Activated CD4-positive, alpha-beta memory T cell treated with anti-CD3 and anti-CD28 coated beads, Interleukin-2, amount 10 ng/mL, durations not matched to agents 7 days and 5 days (primary cell): ENCODE measurements around the gene PLIN4. TPM values are rescaled to one million over a fixed set of nuclear protein-coding genes. Genes with fewer than 3 reads are reported as not detected.

Experiments used
- CTCF ChIA-PET: fragments of 350-600 bp; sonication (Branson Sonifier 250); formaldehyde crosslinking; loops from one replicate; lab custom pipeline; 2021; ENCODE audit warnings: antibody characterized with exemption, inconsistent platforms; lab: Charles Lee
- POLR2A ChIA-PET: fragments of 350-600 bp; sonication (Branson Sonifier 250); formaldehyde crosslinking; loops from one replicate; lab custom pipeline; 2021; ENCODE audit warnings: antibody characterized with exemption; lab: Charles Lee
- DNase-seq: peaks from one replicate; pipeline ENCODE4 v3.0.0-alpha.2; 2020
- H3K27ac Mint-ChIP-seq: one replicate; pipeline ENCODE4 v1.8.0; 2021; ENCODE audit warnings: mild to moderate bottlenecking, mixed read lengths
- H3K27me3 Mint-ChIP-seq: one replicate; pipeline ENCODE4 v1.8.0; 2021; ENCODE audit warnings: mixed read lengths
- H3K36me3 Mint-ChIP-seq: one replicate; pipeline ENCODE4 v1.8.0; 2021; ENCODE audit warnings: low read depth, mixed read lengths
- H3K4me1 Mint-ChIP-seq: one replicate; pipeline ENCODE4 v1.8.0; 2021; ENCODE audit warnings: mixed read lengths
- H3K4me3 Mint-ChIP-seq: one replicate; pipeline ENCODE4 v1.8.0; 2021; ENCODE audit warnings: mild to moderate bottlenecking, mixed read lengths
- H3K9me3 Mint-ChIP-seq: one replicate; pipeline ENCODE4 v1.8.0; 2021; ENCODE audit warnings: mixed read lengths
- total RNA-seq, 2 experiments: library from RNA; stranded (reverse); gene quantifications; one replicate each; pipeline ENCODE4 v1.2.3, GENCODE V29; 2021

Gene PLIN4
- total RNA-seq, 2 experiments from 2014 or later = not detected

DNA sequence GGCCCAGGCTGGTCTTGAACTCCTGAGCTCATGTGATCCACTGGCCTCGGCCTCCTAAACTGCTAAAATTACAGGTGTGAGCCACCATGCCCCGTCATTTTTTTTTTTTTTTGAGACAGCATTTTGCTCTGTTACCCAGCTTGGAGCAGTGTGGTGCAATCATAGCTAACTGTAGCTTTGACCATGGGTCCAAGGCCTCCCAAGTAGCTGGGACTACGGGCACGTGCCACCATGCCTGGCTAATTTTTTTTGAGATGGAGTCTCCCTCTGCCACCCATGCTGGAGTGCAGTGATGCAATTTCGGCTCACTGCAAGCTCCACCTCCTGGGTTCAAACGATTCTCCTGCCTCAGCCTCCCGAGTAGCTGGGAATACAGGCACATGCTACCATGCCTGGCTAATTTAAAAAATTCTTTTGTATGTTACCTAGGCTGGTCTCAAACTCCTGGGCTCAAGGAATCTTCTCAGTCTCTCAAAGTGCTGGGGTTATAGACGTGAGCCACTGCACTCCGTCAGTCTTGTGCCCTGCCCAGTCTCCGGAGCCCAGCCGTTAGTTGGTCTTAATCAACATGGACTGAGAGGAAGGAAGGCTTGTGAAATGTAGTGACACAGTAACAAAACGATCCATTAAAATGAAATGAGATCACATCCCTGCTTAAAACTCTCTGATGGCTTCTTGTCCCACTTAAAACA is 23.0 kb upstream of the PLIN4 start:
- Mint-ChIP-seq H3K27ac (no peak overlapping the region), H3K27me3 (no peaks in the 10 kb centered on the region), H3K9me3 (peaks cover 3% of the 10 kb centered on the region), H3K36me3 (no peaks in the 10 kb centered on the region), H3K4me3 (no peak overlapping the region), H3K4me1 (peaks cover 7% of the 10 kb centered on the region)
- no peak for DNase-seq
- ChIA-PET CTCF (interaction anchor here (0.7 to 1.8 kb wide), 2 partner anchors 16 to 1869 kb away, joined by 3 to 6 read pairs; no protein-coding TSS in a partner anchor), POLR2A (interaction anchor here (1.1 kb wide), 1 partner anchor 20 kb away, joined by 3 read pairs; no protein-coding TSS in a partner anchor)

DNA sequence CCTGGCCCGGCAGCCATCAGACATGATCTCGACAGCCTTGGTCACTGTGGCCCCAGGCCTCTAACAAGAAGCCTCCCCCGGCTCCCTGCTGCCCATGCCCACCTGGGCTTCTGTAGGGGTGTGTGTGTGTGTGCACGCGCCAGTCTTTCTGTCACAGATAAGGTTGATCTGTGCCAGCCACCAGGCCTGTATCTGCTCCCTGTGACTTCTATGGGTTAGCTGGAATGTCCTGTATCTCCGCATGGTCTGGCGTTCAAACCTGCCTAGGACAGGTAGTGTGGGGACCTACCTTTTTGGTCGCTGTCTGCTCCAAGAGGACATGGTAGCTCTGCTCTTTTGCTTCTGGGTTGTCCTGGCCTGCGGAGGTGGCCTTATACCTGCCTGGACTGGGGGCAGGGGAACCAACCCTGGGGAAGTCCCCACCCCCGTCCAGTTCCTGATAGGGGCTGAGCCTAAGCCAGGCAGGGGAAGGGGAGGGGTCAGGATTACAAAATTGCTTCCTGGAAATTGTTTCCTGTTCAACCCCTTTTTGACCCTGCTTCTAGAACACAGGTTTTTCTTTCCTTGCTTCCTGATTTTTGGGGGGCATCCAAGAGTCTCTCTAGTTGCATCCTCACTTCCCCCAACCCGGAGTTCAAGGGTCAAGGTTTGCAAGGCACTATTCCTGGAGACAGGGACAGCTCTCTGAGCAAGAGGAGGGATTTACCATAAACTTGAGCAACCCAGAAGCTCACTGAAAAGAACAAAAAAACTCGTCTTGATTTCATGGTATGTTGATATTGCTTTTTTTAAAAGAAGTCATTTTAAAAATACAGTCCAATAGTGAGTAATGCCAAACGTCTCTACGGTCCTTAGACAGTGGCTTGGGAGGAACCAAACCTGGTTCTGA is 21.7 kb upstream of the PLIN4 start, which contains the start of gene LRG1:
LRG1 (minus strand) TSS at position 344 of the 889 bp plus-strand sequence; CDS start at position 321, 23 bp downstream.
- no peaks in the 10 kb centered on the region for H3K36me3 Mint-ChIP-seq
- H3K4me3 Mint-ChIP-seq = no peak within 1 kb of the TSS
- H3K27me3 Mint-ChIP-seq = peaks cover 2% of the 10 kb centered on the region
- ChIA-PET POLR2A (interaction anchor here (1.1 kb wide), 1 partner anchor 18 kb away, joined by 3 read pairs; no protein-coding TSS in a partner anchor), CTCF (interaction anchor here (1.8 kb wide), 1 partner anchor 15 kb away, joined by 6 read pairs; no protein-coding TSS in a partner anchor)
- no peak within 1 kb of the TSS for H3K27ac Mint-ChIP-seq
- peaks cover 3% of the 10 kb centered on the region for H3K9me3 Mint-ChIP-seq
- DNase-seq = no peak
- H3K4me1 Mint-ChIP-seq = peaks cover 7% of the 10 kb centered on the region

DNA sequence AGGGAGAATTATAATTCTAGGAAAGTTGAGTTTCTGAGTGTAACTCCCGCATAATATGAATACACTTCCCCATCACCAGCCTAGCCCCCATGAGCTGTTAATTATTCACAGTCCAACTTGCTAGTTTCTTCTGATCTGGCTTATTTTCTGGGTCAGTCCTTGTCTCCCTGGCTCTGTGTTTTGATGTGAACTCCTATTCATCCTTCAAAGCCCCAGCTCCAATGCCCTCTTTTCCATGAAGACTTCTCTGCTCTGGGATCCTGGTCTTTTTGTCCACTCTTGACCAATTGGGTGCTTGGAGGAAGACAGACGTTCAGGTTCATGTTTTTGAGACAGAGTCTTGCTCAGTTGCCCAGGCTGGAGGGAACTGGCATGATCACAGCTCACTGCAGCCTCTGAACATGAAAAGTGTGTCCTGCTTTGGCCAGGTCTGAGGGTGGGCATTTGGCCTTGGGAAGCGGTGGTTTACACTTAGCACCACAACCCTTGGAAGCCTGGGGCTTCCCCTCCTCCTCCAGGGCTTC is 20.9 kb upstream of the PLIN4 start:
- Mint-ChIP-seq H3K27ac (no peak overlapping the region), H3K4me3 (no peak overlapping the region), H3K27me3 (peaks cover 5% of the 10 kb centered on the region), H3K9me3 (peaks cover 3% of the 10 kb centered on the region), H3K4me1 (peaks cover 7% of the 10 kb centered on the region), H3K36me3 (no peaks in the 10 kb centered on the region)
- POLR2A ChIA-PET = no interaction called here
- CTCF ChIA-PET = interaction anchor here (1.3 kb wide), 1 partner anchor 14 kb away, joined by 5 read pairs; no protein-coding TSS in a partner anchor
- DNase-seq = no peak

DNA sequence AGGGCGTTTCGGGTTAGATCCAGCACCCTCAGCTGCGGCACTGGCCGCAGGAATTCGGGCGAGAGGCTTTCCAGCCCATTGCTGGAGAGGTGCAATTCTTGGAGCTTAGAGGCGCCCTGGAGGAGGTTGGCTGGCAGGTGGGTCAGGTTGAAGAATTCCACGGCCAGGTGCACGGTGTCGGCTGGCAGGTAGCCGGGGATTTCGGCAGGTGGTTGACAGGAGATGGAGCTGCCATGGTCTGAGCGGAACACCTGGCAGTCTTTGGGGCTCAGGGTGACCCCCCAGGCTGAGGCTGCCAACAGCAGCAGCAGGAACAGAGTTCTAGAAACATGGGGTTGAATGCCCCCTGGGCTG is 20.3 kb upstream of the PLIN4 start:
- H3K4me3 Mint-ChIP-seq = no peak overlapping the region
- ChIA-PET CTCF (interaction anchor here (0.6 to 1.3 kb wide), 2 partner anchors 14 to 351 kb away, joined by 3 to 5 read pairs; no protein-coding TSS in a partner anchor), POLR2A (no interaction called here)
- H3K4me1 Mint-ChIP-seq = peaks cover 7% of the 10 kb centered on the region
- DNase-seq = no peak
- peaks cover 3% of the 10 kb centered on the region for H3K9me3 Mint-ChIP-seq
- H3K27ac Mint-ChIP-seq = no peak overlapping the region
- peaks cover 5% of the 10 kb centered on the region for H3K27me3 Mint-ChIP-seq
- H3K36me3 Mint-ChIP-seq = no peaks in the 10 kb centered on the region

DNA sequence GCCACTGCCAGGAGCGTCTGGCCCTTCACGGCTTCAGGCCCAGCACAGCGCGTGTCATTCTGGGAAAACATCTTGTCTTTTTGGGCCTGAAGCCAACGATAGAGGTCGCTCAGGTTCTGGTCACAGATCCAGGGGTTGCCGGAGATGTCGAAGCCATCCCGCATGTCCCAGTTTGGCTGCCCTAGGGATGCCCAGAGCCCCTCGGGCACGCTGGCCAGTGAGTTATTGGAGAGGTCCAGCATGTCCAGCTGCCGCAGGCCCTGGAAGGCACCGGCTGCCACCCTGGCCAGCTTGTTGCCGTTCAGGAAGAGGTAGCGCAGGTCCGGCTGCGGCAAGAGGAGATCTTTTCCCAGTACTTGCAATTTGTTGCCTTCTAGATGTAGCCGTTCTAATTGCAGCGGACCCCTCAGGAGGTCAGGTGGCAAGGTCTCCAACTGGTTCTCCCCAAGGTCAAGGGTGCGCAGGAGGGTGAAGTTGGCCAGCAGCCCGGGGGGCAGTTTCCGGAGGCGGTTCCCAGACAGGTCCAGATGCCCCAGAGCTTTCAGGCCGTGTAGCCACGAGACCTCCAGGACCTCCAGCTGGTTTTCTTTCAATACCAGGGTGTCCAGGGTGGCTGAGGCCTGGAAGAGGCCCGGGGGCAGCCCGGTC is 19.8 kb upstream of the PLIN4 start:
- Mint-ChIP-seq H3K4me1 (peaks cover 6% of the 10 kb centered on the region), H3K36me3 (no peaks in the 10 kb centered on the region), H3K27ac (no peak overlapping the region), H3K9me3 (peaks cover 3% of the 10 kb centered on the region), H3K4me3 (no peak overlapping the region), H3K27me3 (peaks cover 9% of the 10 kb centered on the region)
- CTCF ChIA-PET = interaction anchor here (0.6 to 1.3 kb wide), 2 partner anchors 13 to 350 kb away, joined by 3 to 5 read pairs; no protein-coding TSS in a partner anchor
- POLR2A ChIA-PET = no interaction called here
- no peak for DNase-seq

DNA sequence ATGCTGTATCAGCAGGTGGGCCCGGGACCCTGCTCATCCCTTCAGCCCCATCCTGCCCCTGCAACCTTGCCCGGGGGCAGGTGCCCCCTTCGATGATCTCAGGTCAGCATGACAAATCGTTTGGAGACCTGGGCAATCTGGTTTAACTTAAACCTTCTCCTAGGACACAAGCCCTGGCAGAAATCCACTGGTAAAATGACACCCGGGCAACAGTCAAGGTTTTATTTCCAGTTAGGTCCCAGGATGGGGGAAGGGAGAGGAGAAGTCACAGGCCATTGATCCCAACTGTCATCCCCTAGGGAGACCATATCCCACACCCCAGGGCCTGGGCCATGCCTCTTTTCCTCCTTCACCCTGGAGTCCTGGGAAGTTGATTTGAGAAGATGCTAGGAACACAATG is 18.5 kb upstream of the PLIN4 start:
- Mint-ChIP-seq H3K9me3 (peaks cover 3% of the 10 kb centered on the region), H3K4me1 (peaks cover 6% of the 10 kb centered on the region), H3K27me3 (peaks cover 9% of the 10 kb centered on the region), H3K4me3 (no peak overlapping the region), H3K27ac (no peak overlapping the region), H3K36me3 (no peaks in the 10 kb centered on the region)
- ChIA-PET POLR2A (no interaction called here), CTCF (interaction anchor here (0.6 to 1.2 kb wide), 2 partner anchors 10 to 11 kb away, joined by 3 read pairs; no protein-coding TSS in a partner anchor)
- DNase-seq = no peak

DNA sequence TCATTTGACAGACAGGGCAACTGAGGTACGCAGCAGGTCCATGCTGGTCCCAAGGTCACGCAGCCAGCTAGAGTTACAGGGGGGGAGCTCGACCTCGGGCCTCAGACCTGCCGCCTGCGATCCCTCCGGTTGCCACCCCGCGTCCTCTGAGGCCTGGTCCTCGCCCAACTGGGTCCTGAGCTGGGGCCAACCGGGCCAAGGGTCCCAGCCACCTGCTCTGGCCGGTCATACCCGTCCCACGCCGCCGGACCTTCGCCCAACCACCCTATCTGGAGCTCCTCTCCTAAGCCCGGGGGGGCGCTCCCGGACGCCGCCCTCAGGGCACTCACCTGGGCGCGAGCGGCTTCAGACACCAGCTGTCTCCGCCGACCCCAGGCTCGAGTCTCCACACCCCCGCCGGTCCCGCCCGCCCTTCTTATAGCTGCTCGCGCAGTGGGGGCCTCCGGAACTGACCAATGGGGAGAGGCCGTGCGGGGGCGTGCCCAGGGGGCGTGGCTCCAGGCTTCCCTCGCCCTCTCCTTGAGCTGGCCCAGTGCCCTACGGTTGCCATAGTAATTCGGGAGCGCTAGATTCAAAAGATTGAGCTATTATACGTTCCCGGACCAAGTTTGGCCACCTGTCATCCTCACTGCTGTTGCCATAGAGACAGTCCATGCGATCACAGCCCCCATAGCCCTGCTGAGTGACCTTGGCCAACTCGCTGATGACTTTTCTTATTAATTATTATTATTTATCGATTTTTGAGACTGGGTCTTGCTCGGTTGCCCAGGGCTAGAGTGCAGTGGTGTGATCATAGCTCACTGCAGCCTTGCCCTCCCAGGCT is 16.8 kb upstream of the PLIN4 start, which contains the start of gene PLIN5:
PLIN5 (minus strand) TSS at position 389 of the 823 bp plus-strand sequence. CDS start 1,150 bp downstream, outside the sequence.
- Mint-ChIP-seq H3K27me3 (peaks cover 9% of the 10 kb centered on the region), H3K4me3 (no peak within 1 kb of the TSS), H3K27ac (no peak within 1 kb of the TSS), H3K4me1 (peaks cover 3% of the 10 kb centered on the region), H3K9me3 (no peaks in the 10 kb centered on the region), H3K36me3 (no peaks in the 10 kb centered on the region)
- no peak for DNase-seq
- ChIA-PET POLR2A (no interaction called here), CTCF (interaction anchor here (1.2 to 2.0 kb wide), 2 partner anchors 10 to 12 kb away, joined by 6 to 9 read pairs; no protein-coding TSS in a partner anchor)

DNA sequence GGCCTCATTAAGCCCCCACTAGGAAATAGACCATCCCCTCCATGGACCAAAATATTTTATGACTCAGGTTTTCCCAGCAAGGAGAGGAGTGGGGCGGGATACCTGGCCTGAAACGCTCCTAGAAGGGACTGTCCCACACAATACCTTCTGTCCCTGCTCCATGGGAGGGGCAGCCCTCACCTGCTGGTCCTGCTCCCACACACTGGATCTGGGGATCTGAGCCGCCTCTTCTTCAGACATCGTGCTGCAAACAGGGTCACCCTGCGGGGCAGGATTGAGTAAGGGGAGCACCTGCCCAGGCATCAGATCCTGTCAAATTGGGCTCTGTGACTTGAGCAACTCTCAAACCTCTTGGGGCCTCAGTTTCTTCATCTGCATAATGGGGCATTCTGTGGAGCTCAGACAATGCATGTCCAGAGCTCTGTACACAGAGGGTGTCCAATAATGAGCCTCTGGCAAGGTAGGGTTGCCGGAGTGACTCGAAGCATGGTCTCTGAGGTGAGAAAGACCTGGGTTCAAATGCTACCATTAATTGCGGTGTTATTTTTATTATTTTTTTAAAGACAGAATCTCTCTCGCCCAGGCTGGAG is 15.6 kb upstream of the PLIN4 start:
- ChIA-PET POLR2A (no interaction called here), CTCF (interaction anchor here (2.0 kb wide), 1 partner anchor 11 kb away, joined by 9 read pairs; no protein-coding TSS in a partner anchor)
- H3K9me3 Mint-ChIP-seq = no peaks in the 10 kb centered on the region
- no peak overlapping the region for H3K27ac Mint-ChIP-seq
- H3K27me3 Mint-ChIP-seq = peaks cover 11% of the 10 kb centered on the region
- H3K4me3 Mint-ChIP-seq = no peak overlapping the region
- H3K36me3 Mint-ChIP-seq = no peaks in the 10 kb centered on the region
- no peak for DNase-seq
- no peaks in the 10 kb centered on the region for H3K4me1 Mint-ChIP-seq

DNA sequence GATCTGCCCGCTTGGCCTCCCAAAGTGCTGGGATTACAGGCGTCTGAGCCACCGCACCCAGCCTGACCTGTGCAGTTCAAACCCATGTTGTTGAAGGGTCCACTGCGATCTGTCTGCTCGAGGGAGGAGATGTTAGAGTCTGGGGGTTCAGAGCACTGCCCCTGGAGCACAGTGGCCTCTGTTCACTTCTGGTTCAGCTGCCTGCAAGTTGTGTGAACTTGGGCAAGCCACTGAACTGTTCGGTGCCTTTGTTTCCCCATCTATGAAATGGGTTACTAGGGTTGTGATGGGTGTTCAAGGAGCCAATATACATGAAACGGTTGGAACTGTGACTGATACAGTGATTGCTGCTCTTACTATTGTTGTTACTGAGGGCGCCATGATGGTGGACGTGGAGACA is 15.0 kb upstream of the PLIN4 start:
- no peaks in the 10 kb centered on the region for H3K4me1 Mint-ChIP-seq
- ChIA-PET POLR2A (no interaction called here), CTCF (no interaction called here)
- no peaks in the 10 kb centered on the region for H3K9me3 Mint-ChIP-seq
- H3K4me3 Mint-ChIP-seq = no peak overlapping the region
- H3K36me3 Mint-ChIP-seq = no peaks in the 10 kb centered on the region
- peaks cover 11% of the 10 kb centered on the region for H3K27me3 Mint-ChIP-seq
- H3K27ac Mint-ChIP-seq = no peak overlapping the region
- DNase-seq = no peak

DNA sequence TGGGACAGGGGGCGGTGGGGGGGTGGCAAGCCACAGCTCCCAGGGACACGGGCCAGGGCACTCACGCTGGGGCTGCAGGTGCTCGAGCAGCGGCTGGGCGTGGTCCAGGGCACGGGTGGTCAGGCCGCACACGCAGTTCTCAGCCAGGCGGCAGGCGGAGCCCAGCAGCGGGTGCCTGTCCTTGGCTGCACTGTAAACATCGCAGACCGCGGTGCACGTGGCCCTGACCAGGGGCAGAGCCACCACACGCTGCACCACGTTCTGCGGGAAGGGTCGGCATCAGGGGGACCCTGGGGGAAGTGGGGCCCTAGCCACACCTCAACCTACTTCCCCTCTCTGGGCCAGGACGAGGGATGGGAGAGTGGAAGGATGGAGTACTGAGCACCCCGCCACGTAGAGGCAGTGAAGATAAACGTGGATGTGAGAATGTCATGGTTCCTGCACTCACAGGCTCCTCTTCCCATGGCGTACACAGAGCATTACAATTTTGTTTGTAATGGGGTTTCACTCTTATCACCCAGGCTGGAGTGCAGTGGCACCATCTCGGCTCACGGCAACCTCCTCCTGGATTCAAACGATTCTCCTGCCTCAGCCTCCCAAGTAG is 13.4 kb upstream of the PLIN4 start:
- POLR2A ChIA-PET = no interaction called here
- H3K4me3 Mint-ChIP-seq = no peak overlapping the region
- CTCF ChIA-PET = no interaction called here

DNA sequence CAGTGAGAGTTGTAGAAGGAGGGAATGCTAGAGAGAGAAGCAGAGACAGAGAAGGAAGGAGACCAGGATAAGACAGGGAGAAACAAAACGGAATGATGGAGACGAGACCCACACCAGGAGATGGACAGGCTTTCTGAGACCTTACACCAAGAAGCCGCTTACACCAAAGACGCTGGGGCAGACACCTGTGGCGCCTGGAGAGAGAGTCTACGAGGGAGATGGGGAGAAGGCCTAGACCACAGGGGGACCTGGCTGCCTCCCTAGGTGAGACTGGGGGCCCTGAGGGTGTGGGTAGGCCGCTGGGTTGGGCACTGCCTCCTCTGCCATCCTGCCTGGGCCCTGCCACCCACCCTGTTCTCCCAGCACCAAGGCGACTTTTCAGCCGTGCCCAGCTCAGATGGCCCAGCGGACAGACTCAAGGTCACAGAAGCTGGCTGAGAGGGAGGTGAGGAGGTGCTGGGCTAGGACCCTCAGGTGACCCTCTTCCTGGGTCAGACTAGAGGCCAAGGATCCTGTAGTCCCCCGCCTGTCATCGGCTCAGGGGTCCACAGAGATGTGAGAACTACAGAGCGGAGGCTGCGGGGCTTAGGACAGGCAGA is 11.7 kb upstream of the PLIN4 start:
- DNase-seq = no peak
- no peaks in the 10 kb centered on the region for H3K4me1 Mint-ChIP-seq
- no peak overlapping the region for H3K27ac Mint-ChIP-seq
- no peaks in the 10 kb centered on the region for H3K36me3 Mint-ChIP-seq
- ChIA-PET CTCF (no interaction called here), POLR2A (no interaction called here)
- no peak overlapping the region for H3K4me3 Mint-ChIP-seq
- peaks cover 8% of the 10 kb centered on the region for H3K27me3 Mint-ChIP-seq
- H3K9me3 Mint-ChIP-seq = no peaks in the 10 kb centered on the region

More for the DNA sequence above, 13.4 kb upstream of the PLIN4 start:
- no peak overlapping the region for H3K27ac Mint-ChIP-seq
- H3K27me3 Mint-ChIP-seq = peaks cover 11% of the 10 kb centered on the region
- H3K4me1 Mint-ChIP-seq = no peaks in the 10 kb centered on the region
- no peak for DNase-seq
- H3K9me3 Mint-ChIP-seq = no peaks in the 10 kb centered on the region
- H3K36me3 Mint-ChIP-seq = no peaks in the 10 kb centered on the region
